K562 (cell line): Measurements from ENCODE around the gene EMP2. TPM values are rescaled to one million over a fixed set of nuclear protein-coding genes. Genes with fewer than 3 reads are reported as not detected.

Experiments
- ATAC-seq: fragments of 200-7000 bp; cut with Tn5 transposase; 3 replicates; pipeline ENCODE4 v1.9.1; 2020; ENCODE audit warnings: moderate library complexity
- BruUV-seq: library from RNA; stranded (reverse); fragments of 400-500 nt; replicated peaks from 2 replicates; lab custom pipeline; 2021; lab: Mats Ljungman, UMichigan
- CTCF ChIA-PET: fragments of 300-600 bp; formaldehyde crosslinking; extraction: SDS; loops from one replicate; lab custom pipeline; 2021; ENCODE audit warnings: low intra/inter-chr PET ratio; lab: Yijun Ruan, JAX
- POLR2A ChIA-PET: fragments of 300-600, 350-650 bp; sonication (Branson Sonifier 250); formaldehyde crosslinking; extraction: SDS; loops from one replicate; lab custom pipeline; 2021; ENCODE audit warnings: antibody characterized with exemption, inconsistent platforms; lab: Yijun Ruan, JAX
- DNase-seq, 4 experiments: peaks; one replicate each; pipeline versions ENCODE4 v3.0.0 to v3.0.0-alpha.2; 2011 to 2018; ENCODE audit warnings: low spot score in 3 of 4, mixed read lengths in 3 of 4; ENCODE audit errors: extremely low read depth in 1 of 4
- FAIRE-seq: peaks from 2 replicates; lab custom pipeline; 2011; peaks lifted over from hg19 to GRCh38; lab: Jason Lieb, UNC
- H2AFZ ChIP-seq: 2 replicates; pipeline ENCODE4 v1.6.0; 2011; ENCODE audit warnings: low read depth, low read length, control low read depth, inconsistent platforms
- H3K27ac ChIP-seq: fragments of 200-600 bp; 3 replicates; pipeline ENCODE4 v1.8.0; 2011; ENCODE audit warnings: low read depth, mild to moderate bottlenecking, control low read depth, inconsistent platforms, low read length, moderate library complexity, mixed read lengths; ENCODE audit errors: extremely low read depth
- H3K27me3 ChIP-seq, 2 experiments: fragments of 300-600 bp in 1 of 2; 2 replicates in 1 of 2; 3 replicates in 1 of 2; pipeline versions ENCODE4 v1.6.0 to v1.8.0; 2011; ENCODE audit warnings: inconsistent platforms in 2 of 2, low read length in 2 of 2, mild to moderate bottlenecking in 1 of 2, mixed read lengths in 1 of 2, moderate library complexity in 1 of 2; ENCODE audit not compliant: control insufficient read depth in 2 of 2, insufficient read depth in 2 of 2
- H3K36me3 ChIP-seq: fragments of 300-600 bp; 3 replicates; pipeline ENCODE4 v1.8.0; 2011; ENCODE audit warnings: mild to moderate bottlenecking, low read length, inconsistent platforms; ENCODE audit not compliant: control insufficient read depth, insufficient read depth
- H3K4me1 ChIP-seq, 2 experiments: fragments of 200-600 bp in 1 of 2; replicated peaks in 1 of 2; 2 replicates in 1 of 2; 3 replicates in 1 of 2; pipeline versions ENCODE4 v1.5.1 to v1.8.0; 2011; ENCODE audit warnings: inconsistent platforms in 2 of 2, low read length in 2 of 2, mild to moderate bottlenecking in 1 of 2, mixed read lengths in 1 of 2, moderate library complexity in 1 of 2; ENCODE audit not compliant: control insufficient read depth in 2 of 2, insufficient read depth in 2 of 2
- H3K4me2 ChIP-seq: 2 replicates; pipeline ENCODE4 v1.6.1; 2011; ENCODE audit warnings: low read length, control low read depth, inconsistent platforms, mixed read lengths; ENCODE audit not compliant: insufficient read depth
- H3K4me3 ChIP-seq: fragments of 200-600 bp; sonication (generic), shearing (Covaris generic); 2 replicates; pipeline ENCODE4 v1.5.1; 2016; ENCODE audit warnings: control low read depth, inconsistent platforms
- H3K79me2 ChIP-seq: fragments of 200-600 bp; 3 replicates; pipeline ENCODE4 v1.8.0; 2011; ENCODE audit warnings: low read length, inconsistent platforms; ENCODE audit not compliant: control insufficient read depth, insufficient read depth
- H3K9ac ChIP-seq, 2 experiments: 2 replicates each; pipeline versions ENCODE4 v1.6.0 to v1.6.1; 2011; ENCODE audit warnings: low read depth in 2 of 2, low read length in 2 of 2, control low read depth in 1 of 2, inconsistent platforms in 1 of 2, mild to moderate bottlenecking in 1 of 2, mixed read lengths in 1 of 2; ENCODE audit not compliant: insufficient read depth in 1 of 2
- H3K9me1 ChIP-seq: one replicate; pipeline ENCODE4 v1.6.0; 2011; ENCODE audit warnings: inconsistent platforms, mild to moderate bottlenecking, low read length, moderate library complexity; ENCODE audit not compliant: control insufficient read depth, insufficient read depth
- H3K9me3 ChIP-seq: replicated peaks from 2 replicates; pipeline ENCODE4 v1.5.1; 2011; ENCODE audit warnings: low read depth, low read length, inconsistent platforms; ENCODE audit not compliant: control insufficient read depth, insufficient read depth
- H4K20me1 ChIP-seq: replicated peaks from 2 replicates; pipeline ENCODE4 v1.6.1; 2011; ENCODE audit warnings: low read length, inconsistent platforms, mixed read lengths; ENCODE audit not compliant: control insufficient read depth, insufficient read depth
- CHD4 ChIP-seq: fragments of 200-600 bp; sonication (generic); IDR thresholded peaks from 3 replicates; pipeline ENCODE4 v1.6.1; 2012; ENCODE audit warnings: low read depth, mild to moderate bottlenecking, mixed read lengths, low read length, inconsistent platforms; ENCODE audit not compliant: insufficient read depth, insufficient replicate concordance, poor library complexity, severe bottlenecking
- ELF4 ChIP-seq: fragments of 450-650 bp; formaldehyde crosslinking; IDR thresholded peaks from 2 replicates; pipeline ENCODE4 v1.4.0; 2022; ENCODE audit warnings: missing genetic modification characterization
- HNRNPK ChIP-seq: fragments of 200-400 bp; formaldehyde crosslinking; IDR thresholded peaks from one replicate; pipeline ENCODE4 v1.6.1; 2018; ENCODE audit warnings: mild to moderate bottlenecking, low read depth, low read length; ENCODE audit not compliant: poor library complexity, severe bottlenecking
- IRF2 ChIP-seq: sonication (generic); formaldehyde crosslinking; IDR thresholded peaks from 2 replicates; pipeline ENCODE4 v1.8.1; 2022; ENCODE audit warnings: mild to moderate bottlenecking, missing genetic modification reagents
- NCOA6 ChIP-seq: fragments of 450-650 bp; IDR thresholded peaks from 2 replicates; pipeline ENCODE4 v1.6.1; 2017; ENCODE audit warnings: mild to moderate bottlenecking
- PCBP2 ChIP-seq: fragments of 200-400 bp; formaldehyde crosslinking; IDR thresholded peaks from 2 replicates; pipeline ENCODE4 v1.6.1; 2018; ENCODE audit warnings: low read length, low read depth, mild to moderate bottlenecking, moderate library complexity; ENCODE audit not compliant: poor library complexity, severe bottlenecking
- POLR2B ChIP-seq: fragments of 450-650 bp; IDR thresholded peaks from 2 replicates; pipeline ENCODE4 v1.6.1; 2018; ENCODE audit warnings: low read depth; ENCODE audit not compliant: partially characterized antibody
- RCOR1 ChIP-seq, 2 experiments: IDR thresholded peaks; 2 replicates each; pipeline ENCODE4 v1.6.1; 2012; ENCODE audit warnings: low read depth in 2 of 2, low read length in 2 of 2, borderline replicate concordance in 1 of 2, improper control_type of control experiment in 1 of 2
- RHOXF2B ChIP-seq: fragments of 250-450 bp; sonication (Bioruptor Pico); conservative IDR thresholded peaks from 2 replicates; pipeline ENCODE4 v1.5.1; 2021
- SIX5 ChIP-seq, 2 experiments: IDR thresholded peaks; 2 replicates each; pipeline ENCODE4 v1.6.1; 2011; ENCODE audit warnings: low read length in 2 of 2, borderline replicate concordance in 1 of 2, low read depth in 1 of 2, mild to moderate bottlenecking in 1 of 2, moderate library complexity in 1 of 2; ENCODE audit not compliant: insufficient read depth in 1 of 2
- TAF7 ChIP-seq: fragments of 450-650 bp; IDR thresholded peaks from 2 replicates; pipeline ENCODE4 v1.6.1; 2016; ENCODE audit warnings: missing genetic modification characterization, missing compliant biosample characterization
- TCF3 ChIP-seq: sonication (generic); formaldehyde crosslinking; IDR thresholded peaks from 2 replicates; pipeline ENCODE4 v1.4.0; 2020; ENCODE audit warnings: mild to moderate bottlenecking, missing genetic modification reagents
- TOE1 ChIP-seq, 2 experiments: fragments of 450-650 bp in 1 of 2; sonication (generic) in 1 of 2; formaldehyde crosslinking in 1 of 2; IDR thresholded peaks; 2 replicates each; pipeline versions ENCODE4 v1.7.1 to v1.8.0; 2016 to 2022; ENCODE audit warnings: borderline replicate concordance in 2 of 2, mild to moderate bottlenecking in 2 of 2, antibody characterized with exemption in 1 of 2, inconsistent platforms in 1 of 2, low read depth in 1 of 2, missing genetic modification reagents in 1 of 2, moderate library complexity in 1 of 2
- ZNF217 ChIP-seq: sonication (generic); formaldehyde crosslinking; IDR thresholded peaks from 2 replicates; pipeline ENCODE4 v1.8.0; 2022; ENCODE audit warnings: mild to moderate bottlenecking, missing genetic modification reagents
- ZNF347 ChIP-seq: fragments of 450-650 bp; formaldehyde crosslinking; IDR thresholded peaks from 2 replicates; pipeline ENCODE4 v1.4.0; 2020; ENCODE audit warnings: low read depth, mild to moderate bottlenecking, moderate library complexity
- WGBS: fragments of 100-300 bp; shearing (Covaris generic); methylation state at CpG from one replicate; pipeline ENCODE4 v1.1.6; 2016; ENCODE audit warnings: low coverage, mixed read lengths; ENCODE audit not compliant: insufficient coverage; ENCODE audit errors: missing lambda C conversion rate; 5-methylcytosine and 5-hydroxymethylcytosine counted together
- in situ Hi-C: fragments of 300-500 bp; cut with MboI; formaldehyde crosslinking; loops from 4 replicates; pipeline ENCODE4 v1.15.0; 2018; ENCODE audit warnings: inconsistent platforms, mixed read lengths
- intact Hi-C: fragments of 100-400 bp; cut with micrococcal nuclease; formaldehyde crosslinking; loops from 2 replicates; pipeline ENCODE4 v1.14.2; 2022
- polyA plus RNA-seq, 8 experiments: library from polyadenylated mRNA; depleted of rRNA in 4 of 8; stranded (reverse) in 5 of 8; unstranded in 3 of 8; fragments of >200 nt; fragmentation: Nextera tagmentation in 2 of 8; fragmentation: Illumina TruSeq in 1 of 8; extraction: Ambion mirVana in 2 of 8; extraction: Trizol in 1 of 8; gene quantifications; 2 replicates each; pipeline versions ENCODE4 v1.2.1 to v1.2.3, GENCODE V29; 2011 to 2014; ENCODE audit warnings: inconsistent platforms in 1 of 8, missing spikeins in 1 of 8
- total RNA-seq, 7 experiments: library from RNA; depleted of rRNA in 6 of 7; stranded (reverse); fragments of >200 nt in 6 of 7; fragmentation: Illumina TruSeq in 2 of 7; extraction: Trizol in 2 of 7; gene quantifications; 2 replicates each; pipeline versions ENCODE4 v1.2.1 to v1.2.3, GENCODE V29; 2011 to 2021; ENCODE audit warnings: low replicate concordance in 1 of 7
- TF ChIP-seq, protein P1 (sequence below): sonication (generic); formaldehyde crosslinking; IDR thresholded peaks from 2 replicates; pipeline ENCODE4 v1.9.0; 2022; ENCODE audit warnings: mild to moderate bottlenecking, missing genetic modification reagents
- TF ChIP-seq, protein P2 (sequence below): sonication (generic); formaldehyde crosslinking; IDR thresholded peaks from 2 replicates; pipeline ENCODE4 v1.8.1; 2023; ENCODE audit warnings: mild to moderate bottlenecking, missing genetic modification reagents, moderate library complexity

The EMP2 gene
- total and polyA plus RNA-seq, 9 of the 15 experiments (the other 6 are each of a cell fraction or from before 2014, with no cell fraction given), result 0.73 to 6.2 (median 3.1) TPM

DNA sequence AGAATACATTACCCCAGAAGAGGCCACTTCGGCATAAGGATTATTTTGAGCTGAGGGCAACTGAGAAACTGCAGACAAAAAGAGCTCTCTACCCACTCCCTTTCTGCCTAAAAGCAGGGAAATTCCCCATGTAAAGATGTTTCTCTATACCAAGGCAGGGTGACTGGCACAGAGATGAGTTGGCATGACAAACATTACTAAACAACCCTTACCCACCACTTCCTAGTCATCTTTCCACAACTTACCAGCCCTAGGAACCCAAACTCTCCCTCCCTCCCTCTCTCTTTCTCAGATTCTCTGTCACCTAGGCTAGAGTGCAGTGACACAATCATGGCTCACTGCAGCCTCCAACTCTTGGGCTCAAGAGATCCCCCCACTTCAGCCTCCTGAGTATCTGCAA lies 68.6 kb downstream of the EMP2 start (continued):
- TF ChIP-seq, protein P1, sequence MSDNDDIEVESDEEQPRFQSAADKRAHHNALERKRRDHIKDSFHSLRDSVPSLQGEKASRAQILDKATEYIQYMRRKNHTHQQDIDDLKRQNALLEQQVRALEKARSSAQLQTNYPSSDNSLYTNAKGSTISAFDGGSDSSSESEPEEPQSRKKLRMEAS, result no peak
- TF ChIP-seq HNRNPK (no peak), NCOA6 (no peak), SIX5 (IDR thresholded peaks at IDR 0.05; ENCODE audit: borderline replicate concordance in 1 of 2, insufficient read depth in 1 of 2, low read depth in 1 of 2, low read length in 2 of 2) (no peak), CHD4 (no peak), ELF4 (CRISPR knock-in tag) (no peak), IRF2 (CRISPR knock-in tag) (no peak)

DNA sequence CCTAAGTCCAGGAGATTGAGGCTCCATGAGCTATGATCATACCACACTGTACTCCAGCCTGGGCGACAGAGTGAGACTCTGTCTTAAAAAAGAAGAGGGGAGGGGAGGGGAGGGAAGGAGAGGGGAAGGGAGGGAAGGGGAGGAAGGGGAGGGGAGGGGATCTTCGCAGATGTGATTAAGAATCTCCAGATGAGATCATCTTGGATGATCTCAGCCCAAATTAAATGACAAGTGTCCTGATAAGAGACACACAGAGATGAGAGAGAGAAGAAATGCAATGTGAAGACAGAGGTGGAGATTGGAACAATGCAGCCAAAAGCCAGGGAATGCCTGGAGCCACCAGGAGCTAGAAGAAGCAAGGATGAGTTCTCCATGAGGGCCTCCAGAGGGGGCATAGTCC lies 70.1 kb downstream of the EMP2 start:
- BruUV-seq, result no TSS peak
- no peaks in the 10 kb centered on the region for H3K79me2 ChIP-seq
- H3K27ac ChIP-seq, result no peak overlapping the region
- H3K9ac ChIP-seq, result no peak overlapping the region
- H3K9me1 ChIP-seq, result no peaks in the 10 kb centered on the region
- no peaks in the 10 kb centered on the region for H3K36me3 ChIP-seq
- CTCF ChIA-PET, result interaction anchor here (1.0 to 3.9 kb wide), 4 partner anchors 196 to 479 kb away, joined by 3 to 29 read pairs (median 10); no protein-coding TSS in a partner anchor
- no peak for FAIRE-seq
- no peaks in the 10 kb centered on the region for H4K20me1 ChIP-seq
- intact Hi-C loops (no loop called here), in situ Hi-C loops (loop anchor here (5.0 kb wide), 1 partner anchor 227 kb away; no protein-coding TSS in a partner anchor)
- ATAC-seq, result no peak
- no CpG with 5 or more reads among the region's 2 CpGs for WGBS
- H3K9me3 ChIP-seq, result no peaks in the 10 kb centered on the region
- DNase-seq, result no peak
- TF ChIP-seq TCF3 (CRISPR knock-in tag) (no peak), TOE1 (IDR thresholded peaks at IDR 0.05; ENCODE audit: borderline replicate concordance) (no peak), TOE1 (CRISPR knock-in tag; IDR thresholded peaks at IDR 0.05; ENCODE audit: borderline replicate concordance, low read depth) (no peak), ZNF217 (CRISPR knock-in tag) (no peak), RHOXF2B (no peak), ZNF347 (CRISPR knock-in tag) (no peak), RCOR1 (IDR thresholded peaks at IDR 0.05; ENCODE audit: borderline replicate concordance in 1 of 2, low read depth in 2 of 2, low read length in 2 of 2) (no peak), PCBP2 (no peak), POLR2B (no peak), TAF7 (tag) (no peak)
- TF ChIP-seq, protein P2, sequence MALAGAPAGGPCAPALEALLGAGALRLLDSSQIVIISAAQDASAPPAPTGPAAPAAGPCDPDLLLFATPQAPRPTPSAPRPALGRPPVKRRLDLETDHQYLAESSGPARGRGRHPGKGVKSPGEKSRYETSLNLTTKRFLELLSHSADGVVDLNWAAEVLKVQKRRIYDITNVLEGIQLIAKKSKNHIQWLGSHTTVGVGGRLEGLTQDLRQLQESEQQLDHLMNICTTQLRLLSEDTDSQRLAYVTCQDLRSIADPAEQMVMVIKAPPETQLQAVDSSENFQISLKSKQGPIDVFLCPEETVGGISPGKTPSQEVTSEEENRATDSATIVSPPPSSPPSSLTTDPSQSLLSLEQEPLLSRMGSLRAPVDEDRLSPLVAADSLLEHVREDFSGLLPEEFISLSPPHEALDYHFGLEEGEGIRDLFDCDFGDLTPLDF (CRISPR knock-in tag), result no peak
- H3K4me2 ChIP-seq, result no peak overlapping the region
- H3K4me1 ChIP-seq, result peaks cover 0 to 4% of the 10 kb centered on the region in 2 experiments; a peak in 1 of 5 replicates
- POLR2A ChIA-PET, result interaction anchor here (0.7 to 0.9 kb wide), 2 partner anchors 14 to 286 kb away, joined by 3 read pairs; no protein-coding TSS in a partner anchor
- no peak overlapping the region for H3K4me3 ChIP-seq
- no peak overlapping the region for H2AFZ ChIP-seq
- H3K27me3 ChIP-seq, result no peaks in the 10 kb centered on the region; a peak in 1 of 5 replicates
